Progenitor cell of endocrine pancreas (in vitro differentiated cells): Measurements from ENCODE around the gene BEST4. TPM values are rescaled to one million over a fixed set of nuclear protein-coding genes. Genes with fewer than 3 reads are reported as not detected.
A peak's percentile ranks its signal among the peaks of the same experiment; 100 is the strongest.

Source experiments
- DNase-seq: peaks from one replicate; pipeline ENCODE4 v3.0.0; 2021; ENCODE audit warnings: low spot score; ENCODE audit not compliant: unreplicated experiment
- H3K27ac Mint-ChIP-seq: 2 replicates; pipeline ENCODE4 v1.8.0; 2021; ENCODE audit warnings: mild to moderate bottlenecking, moderate library complexity, mixed read lengths
- H3K27me3 Mint-ChIP-seq: 2 replicates; pipeline ENCODE4 v1.8.0; 2021; ENCODE audit warnings: mixed read lengths
- H3K36me3 Mint-ChIP-seq: 2 replicates; pipeline ENCODE4 v1.8.0; 2022; ENCODE audit warnings: mixed read lengths; ENCODE audit not compliant: insufficient read depth
- H3K4me1 Mint-ChIP-seq: 2 replicates; pipeline ENCODE4 v1.8.0; 2021; ENCODE audit warnings: low read depth, mixed read lengths
- H3K4me3 Mint-ChIP-seq: 2 replicates; pipeline ENCODE4 v1.8.0; 2021; ENCODE audit warnings: low read depth, mild to moderate bottlenecking, moderate library complexity, mixed read lengths
- H3K9me3 Mint-ChIP-seq: 2 replicates; pipeline ENCODE4 v1.8.0; 2021; ENCODE audit warnings: low read depth, mixed read lengths
- total RNA-seq: library from RNA; stranded (reverse); gene quantifications from 2 replicates; pipeline ENCODE4 v1.2.1, GENCODE V29; 2021
- TF ChIP-seq, protein P1 (sequence below): fragments of 200-600 bp; sonication (generic); IDR thresholded peaks from one replicate; pipeline ENCODE4 v1.5.0; 2021; ENCODE audit warnings: antibody characterized with exemption, mild to moderate bottlenecking; ENCODE audit not compliant: unreplicated experiment

Gene BEST4
- total RNA-seq, 1 donor from 2014 or later, result 2.1 TPM

DNA sequence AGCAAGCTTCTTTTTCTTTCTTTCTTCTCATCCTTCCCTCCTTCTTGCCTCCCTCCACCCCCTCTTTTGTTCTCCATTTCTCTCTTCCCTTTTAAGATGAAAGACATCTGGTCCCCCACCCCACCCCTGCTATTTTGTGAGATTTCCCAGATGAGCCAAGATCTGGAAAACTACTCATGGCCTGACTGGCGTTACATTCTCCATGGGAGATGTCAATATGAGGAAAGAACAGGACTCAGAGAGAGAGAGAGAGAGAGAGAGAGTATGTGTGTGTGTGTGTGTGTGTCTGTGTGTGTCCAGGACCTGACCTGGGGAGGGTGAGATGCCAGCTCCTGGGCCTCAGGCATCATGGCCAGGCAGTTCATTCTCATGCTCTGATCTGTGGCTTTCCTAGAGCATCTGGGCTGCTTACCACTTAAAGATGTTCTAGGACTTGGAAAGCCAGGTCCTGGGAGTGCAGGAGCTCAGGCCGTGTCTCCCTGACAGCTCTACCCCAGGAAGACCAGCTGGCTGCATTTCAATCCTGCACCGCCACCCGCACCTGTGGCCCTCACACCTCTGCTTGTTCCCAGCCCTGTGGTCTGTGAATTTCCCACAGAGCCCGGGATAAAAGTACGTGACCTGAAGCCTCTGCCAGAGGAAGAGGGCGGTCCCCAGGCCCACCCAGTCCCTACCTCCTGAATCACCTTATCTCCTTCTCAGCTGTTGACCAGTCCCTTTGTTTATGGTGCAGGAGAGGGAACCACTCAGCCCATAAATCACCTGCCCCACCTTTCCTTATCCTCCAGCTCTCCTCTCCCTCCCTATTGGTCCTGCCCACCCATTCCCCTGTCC lies 3.2 kb upstream of the BEST4 start:
- no peak for DNase-seq
- Mint-ChIP-seq H3K9me3 (no peaks in the 10 kb centered on the region), H3K4me1 (peaks cover 13% of the 10 kb centered on the region), H3K36me3 (no peaks in the 10 kb centered on the region), H3K4me3 (peak overlapping the region; percentile 38), H3K27ac (peak overlapping the region; percentile 74), H3K27me3 (peaks cover 4% of the 10 kb centered on the region)
- TF ChIP-seq, protein P1, sequence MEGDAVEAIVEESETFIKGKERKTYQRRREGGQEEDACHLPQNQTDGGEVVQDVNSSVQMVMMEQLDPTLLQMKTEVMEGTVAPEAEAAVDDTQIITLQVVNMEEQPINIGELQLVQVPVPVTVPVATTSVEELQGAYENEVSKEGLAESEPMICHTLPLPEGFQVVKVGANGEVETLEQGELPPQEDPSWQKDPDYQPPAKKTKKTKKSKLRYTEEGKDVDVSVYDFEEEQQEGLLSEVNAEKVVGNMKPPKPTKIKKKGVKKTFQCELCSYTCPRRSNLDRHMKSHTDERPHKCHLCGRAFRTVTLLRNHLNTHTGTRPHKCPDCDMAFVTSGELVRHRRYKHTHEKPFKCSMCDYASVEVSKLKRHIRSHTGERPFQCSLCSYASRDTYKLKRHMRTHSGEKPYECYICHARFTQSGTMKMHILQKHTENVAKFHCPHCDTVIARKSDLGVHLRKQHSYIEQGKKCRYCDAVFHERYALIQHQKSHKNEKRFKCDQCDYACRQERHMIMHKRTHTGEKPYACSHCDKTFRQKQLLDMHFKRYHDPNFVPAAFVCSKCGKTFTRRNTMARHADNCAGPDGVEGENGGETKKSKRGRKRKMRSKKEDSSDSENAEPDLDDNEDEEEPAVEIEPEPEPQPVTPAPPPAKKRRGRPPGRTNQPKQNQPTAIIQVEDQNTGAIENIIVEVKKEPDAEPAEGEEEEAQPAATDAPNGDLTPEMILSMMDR, result no peak

DNA sequence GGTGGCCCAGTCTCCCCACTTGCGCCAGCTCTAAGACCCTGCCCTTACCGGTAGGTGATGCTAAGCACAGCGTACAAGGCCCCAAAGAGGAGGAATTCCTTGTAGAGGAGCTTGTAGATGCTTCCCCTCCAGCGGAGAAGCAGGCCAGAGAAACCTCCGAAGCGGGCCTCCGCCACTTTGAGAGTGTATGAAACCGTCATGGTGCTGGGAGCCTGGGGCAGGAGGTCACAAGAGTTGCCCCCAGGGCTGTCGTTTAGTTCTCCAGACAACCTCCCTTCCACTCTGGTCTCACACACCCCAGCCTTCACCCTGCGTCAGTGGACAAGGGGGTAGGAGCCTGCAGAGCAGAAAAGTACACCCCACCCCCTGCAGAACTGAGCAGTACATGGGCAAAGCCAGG lies 464 bp downstream of the BEST4 start:
- H3K36me3 Mint-ChIP-seq, result no peaks in the 10 kb centered on the region
- no peaks in the 10 kb centered on the region for H3K9me3 Mint-ChIP-seq
- H3K27me3 Mint-ChIP-seq, result peaks cover 4% of the 10 kb centered on the region
- H3K27ac Mint-ChIP-seq, result no peak overlapping the region
- no peak overlapping the region for H3K4me3 Mint-ChIP-seq
- TF ChIP-seq, protein P1, result no peak
- DNase-seq, result no peak
- peaks cover 22% of the 10 kb centered on the region for H3K4me1 Mint-ChIP-seq

DNA sequence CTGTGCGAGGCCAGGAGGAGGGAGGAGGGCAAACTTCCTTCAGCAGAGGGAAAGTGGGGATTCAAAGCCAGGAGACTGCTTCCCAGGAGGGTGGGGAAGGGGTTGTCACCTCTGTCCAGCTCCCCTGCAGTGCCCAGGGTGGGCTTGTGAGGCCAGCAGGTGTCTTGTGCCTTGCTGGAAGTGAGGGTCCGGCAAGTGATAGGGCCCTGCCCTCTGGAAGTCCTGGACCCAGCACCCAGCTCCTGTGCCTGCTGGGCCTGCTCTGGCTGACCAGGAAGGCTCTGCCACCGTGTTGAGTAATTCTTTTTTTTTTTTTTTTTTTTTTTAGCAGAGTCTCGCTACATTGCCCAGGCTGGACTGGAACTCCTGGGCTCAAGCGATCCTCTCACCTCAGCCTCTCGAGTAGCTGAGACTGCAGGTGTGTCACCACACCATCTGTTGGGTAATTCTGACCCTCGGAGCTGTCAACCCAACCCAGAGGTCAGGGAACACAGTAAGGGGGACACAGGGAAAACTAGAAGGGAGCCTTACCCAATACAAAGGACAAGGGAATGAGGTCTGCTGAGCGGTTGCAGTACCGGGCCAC lies 1.0 kb downstream of the BEST4 start:
- Mint-ChIP-seq H3K4me1 (peaks cover 22% of the 10 kb centered on the region), H3K27ac (peak overlapping the region; percentile 94), H3K4me3 (peak overlapping the region; percentile 62), H3K9me3 (no peaks in the 10 kb centered on the region), H3K27me3 (peaks cover 4% of the 10 kb centered on the region), H3K36me3 (no peaks in the 10 kb centered on the region)
- TF ChIP-seq, protein P1, result no peak
- DNase-seq, result no peak

DNA sequence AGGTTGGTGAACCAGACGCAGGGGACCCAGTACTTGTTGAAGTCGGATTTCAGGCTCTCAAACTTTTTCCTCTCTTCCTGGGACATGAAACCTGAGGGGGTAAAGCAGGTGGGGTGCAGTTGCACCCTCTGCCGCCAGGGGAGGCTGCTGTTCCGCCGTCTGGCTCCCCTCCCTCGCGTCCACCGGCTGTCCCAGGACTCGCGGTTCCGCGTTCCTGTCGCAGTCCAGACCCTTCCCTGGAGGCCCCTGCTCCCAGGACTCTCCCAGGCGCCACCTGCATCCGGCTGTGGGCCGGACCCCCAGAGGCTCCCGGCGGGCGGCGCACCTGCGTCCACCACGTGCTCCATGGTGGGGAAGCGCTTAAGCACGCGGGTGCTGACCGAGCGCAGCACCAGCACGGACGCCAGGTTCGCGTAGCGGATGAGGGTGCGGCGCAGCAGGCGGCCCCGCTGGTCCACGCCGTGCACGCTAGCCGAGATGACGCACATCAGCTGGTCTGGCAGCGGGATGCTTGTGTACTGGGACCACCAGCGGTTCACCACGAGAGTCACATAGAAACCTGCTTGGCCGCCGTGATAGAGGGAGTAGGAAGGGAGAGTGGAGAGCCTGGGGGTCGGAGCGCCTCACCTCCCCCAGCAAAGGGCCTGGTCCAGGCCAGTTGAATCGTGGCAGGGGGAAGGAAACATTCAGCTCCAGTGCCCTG lies 1.7 kb downstream of the BEST4 start:
- Mint-ChIP-seq H3K4me1 (peaks cover 18% of the 10 kb centered on the region), H3K36me3 (peaks cover 4% of the 10 kb centered on the region), H3K4me3 (peak overlapping the region; percentile 62), H3K9me3 (no peaks in the 10 kb centered on the region), H3K27ac (peak overlapping the region; percentile 94), H3K27me3 (peaks cover 4% of the 10 kb centered on the region)
- TF ChIP-seq, protein P1, result peak; percentile 98
- peak; percentile 82 for DNase-seq

DNA sequence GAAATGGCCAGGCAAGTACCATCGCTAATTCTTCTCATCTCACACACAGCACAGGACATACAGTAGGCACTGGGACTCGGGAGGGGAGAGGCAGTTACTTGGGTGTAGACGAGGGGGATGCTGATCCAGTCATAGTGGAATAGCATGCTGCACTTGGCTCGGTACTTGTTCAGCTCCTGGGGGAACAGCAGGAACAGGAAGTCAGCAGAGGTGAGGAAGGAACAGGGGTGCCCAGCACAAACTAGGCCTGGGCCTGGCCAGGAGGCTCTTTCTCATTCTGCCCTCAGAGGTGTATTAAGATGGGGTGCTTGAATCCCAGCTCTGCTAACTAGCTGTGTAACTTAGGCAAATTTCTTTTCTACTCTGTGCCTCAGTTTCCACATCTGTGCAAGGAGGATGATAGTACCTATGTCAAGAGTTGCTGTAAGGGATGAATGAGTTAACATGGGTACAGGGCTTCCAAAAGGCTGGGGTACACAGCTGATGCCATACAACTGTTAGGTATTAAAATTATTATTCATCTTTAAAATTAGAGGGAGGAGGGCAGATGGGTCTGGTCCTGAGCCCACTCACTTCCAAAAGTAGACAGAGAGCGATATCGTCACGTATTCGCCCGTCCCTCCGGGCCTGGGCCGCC lies 2.4 kb downstream of the BEST4 start:
- TF ChIP-seq, protein P1, result no peak
- Mint-ChIP-seq H3K27ac (no peak overlapping the region), H3K4me3 (peak overlapping the region; percentile 63), H3K4me1 (peaks cover 16% of the 10 kb centered on the region), H3K36me3 (peaks cover 6% of the 10 kb centered on the region), H3K9me3 (no peaks in the 10 kb centered on the region), H3K27me3 (peaks cover 4% of the 10 kb centered on the region)
- DNase-seq, result no peak
